ENCODE results near the gene STPG2.

STPG2 gene

GRCh38 chr4:98094118-98094517 lies 49.2 kb downstream of the STPG2 start:
- no peak for DNase-seq (ENCODE audit: low read depth in 2 of 2, low spot score in 1 of 2)

GRCh38 chr4:98093662-98094061 lies 49.6 kb downstream of the STPG2 start:
- no peak for DNase-seq (ENCODE audit: low read depth in 2 of 2, low spot score in 1 of 2)

DNA sequence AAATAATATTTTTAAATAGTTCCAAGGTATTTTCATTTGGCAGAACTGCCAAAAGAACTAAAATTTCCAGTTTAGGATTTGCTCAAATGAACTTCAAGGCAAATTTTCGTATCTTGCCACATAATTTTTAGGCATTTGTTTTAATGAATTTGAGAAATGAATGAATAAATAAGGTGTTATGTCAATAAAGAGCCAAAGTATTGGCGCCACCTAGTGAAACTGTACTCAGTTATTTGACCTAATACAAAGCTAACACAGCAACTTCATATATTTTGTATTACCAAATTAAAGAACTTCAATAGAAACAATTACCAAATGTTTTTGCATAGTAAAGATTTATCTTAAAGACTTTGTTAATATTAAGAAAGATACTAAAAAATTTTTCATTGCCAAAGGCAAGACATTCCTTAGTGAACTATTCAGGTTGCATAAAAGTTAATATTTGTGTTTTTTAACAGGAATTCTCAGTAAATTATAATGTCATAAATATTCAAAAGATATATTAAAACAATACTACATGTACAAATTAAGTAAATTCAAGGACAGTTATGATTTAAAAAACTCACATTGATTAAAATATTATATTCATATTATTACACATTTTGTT lies 50.3 kb downstream of the STPG2 start:
- no peak for DNase-seq (ENCODE audit: low read depth in 2 of 2, low spot score in 1 of 2)

DNA sequence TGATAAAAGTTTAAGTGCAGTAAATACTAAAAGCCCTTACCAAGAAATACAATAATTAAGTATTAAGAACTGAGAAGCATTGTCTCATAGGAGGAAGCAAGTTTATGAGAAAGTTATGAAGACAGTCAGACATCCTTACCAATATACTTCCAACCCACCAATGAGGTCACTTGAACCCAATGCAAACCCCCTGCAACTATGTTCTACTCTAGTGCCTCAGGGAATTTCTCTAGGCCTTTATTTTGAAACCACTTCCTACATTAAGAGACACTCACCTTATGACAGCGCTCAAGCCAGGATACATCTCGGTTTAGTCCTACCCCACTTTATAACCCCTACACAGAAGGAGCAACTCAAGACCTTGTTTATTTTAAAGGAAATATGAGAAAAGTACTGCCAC lies 61.3 kb downstream of the STPG2 start:
- no peak for DNase-seq (ENCODE audit: low read depth in 2 of 2, low spot score in 1 of 2)

GRCh38 chr4:98068495-98068894 lies 74.8 kb downstream of the STPG2 start:
- DNase-seq (ENCODE audit: low read depth in 2 of 2, low spot score in 1 of 2): no peak

GRCh38 chr4:98055800-98056501 lies 87.3 kb downstream of the STPG2 start:
- DNase-seq (ENCODE audit: low read depth in 2 of 2, low spot score in 1 of 2): no peak

- no peak for DNase-seq (ENCODE audit: low read depth in 2 of 2, low spot score in 1 of 2)
Measured at GRCh38 chr4:98046665-98047064, 96.6 kb downstream of the STPG2 start.

DNA sequence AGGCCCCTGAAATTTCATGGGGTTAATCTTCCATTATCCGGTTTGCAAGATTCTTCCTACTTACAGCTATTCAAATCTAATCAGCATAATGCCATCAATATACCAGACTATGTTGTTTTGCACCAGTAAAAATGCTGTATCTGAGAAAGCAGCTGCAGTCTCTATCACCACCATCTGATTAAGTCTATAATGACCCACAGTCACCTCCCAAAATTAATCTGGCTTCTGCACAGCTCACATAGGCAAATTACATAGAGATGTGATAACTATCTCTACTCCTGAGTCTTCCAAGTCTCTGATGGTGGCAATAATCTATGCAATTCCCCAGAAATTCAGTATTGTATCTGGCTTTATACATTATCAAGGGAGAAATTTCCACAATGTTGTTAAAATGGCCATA lies 113.2 kb downstream of the STPG2 start:
- no peak for DNase-seq (ENCODE audit: low read depth in 2 of 2, low spot score in 1 of 2)

GRCh38 chr4:98027827-98028226 lies 115.4 kb downstream of the STPG2 start:
- DNase-seq (ENCODE audit: low read depth in 2 of 2, low spot score in 1 of 2): no peak

- no peak for DNase-seq (ENCODE audit: low read depth in 2 of 2, low spot score in 1 of 2)
Measured at GRCh38 chr4:98026362-98026761, 116.9 kb downstream of the STPG2 start.

DNA sequence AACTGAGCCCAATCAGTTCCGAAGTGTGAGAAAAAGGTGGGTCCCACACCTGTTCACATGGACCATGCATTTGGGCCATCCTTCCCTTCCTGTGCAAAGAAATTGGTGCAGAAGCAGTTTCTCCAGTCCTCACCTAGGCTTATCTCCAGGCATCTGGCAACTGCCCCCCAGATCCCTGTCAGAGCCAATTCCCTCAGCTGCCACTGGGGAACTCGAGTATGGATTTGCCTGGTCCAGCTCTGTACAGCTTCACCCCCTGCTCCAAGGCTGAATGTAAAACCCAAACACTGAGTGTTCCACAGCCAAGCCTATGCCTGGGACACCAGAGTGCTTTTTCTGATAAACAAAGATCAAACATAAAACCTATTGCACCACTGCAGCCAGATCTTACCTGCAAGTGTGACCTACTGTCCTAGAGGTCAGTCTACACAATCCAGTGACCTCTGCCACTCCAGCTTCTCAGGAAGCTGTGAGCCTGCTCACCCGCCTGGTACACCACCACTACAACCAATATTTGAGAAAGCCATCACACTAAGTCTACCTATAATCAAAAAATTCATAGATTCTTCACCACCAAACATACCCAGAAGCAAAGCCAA lies 136.4 kb downstream of the STPG2 start:
- DNase-seq (ENCODE audit: low read depth in 2 of 2, low spot score in 1 of 2): no peak

DNA sequence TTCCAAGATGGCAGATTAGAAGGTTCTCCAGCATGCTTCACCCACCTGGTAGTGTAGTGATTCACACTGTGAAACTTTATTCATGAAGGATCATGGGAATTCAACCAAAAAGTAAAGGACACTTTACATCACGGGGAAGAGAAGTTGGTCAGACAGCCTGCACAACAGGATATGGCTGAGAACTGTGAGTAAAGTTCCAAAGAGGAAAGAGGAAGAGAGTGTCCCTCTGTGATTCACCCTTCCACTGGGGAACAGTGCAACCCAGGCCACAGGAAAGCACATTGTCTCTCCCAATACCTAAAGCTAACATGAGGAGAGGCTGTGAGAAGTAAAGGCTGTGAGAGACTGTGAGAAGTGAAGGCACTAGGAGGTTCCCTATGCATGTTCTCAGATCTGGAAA lies 137.2 kb downstream of the STPG2 start:
- DNase-seq (ENCODE audit: low read depth in 2 of 2, low spot score in 1 of 2): no peak

DNA sequence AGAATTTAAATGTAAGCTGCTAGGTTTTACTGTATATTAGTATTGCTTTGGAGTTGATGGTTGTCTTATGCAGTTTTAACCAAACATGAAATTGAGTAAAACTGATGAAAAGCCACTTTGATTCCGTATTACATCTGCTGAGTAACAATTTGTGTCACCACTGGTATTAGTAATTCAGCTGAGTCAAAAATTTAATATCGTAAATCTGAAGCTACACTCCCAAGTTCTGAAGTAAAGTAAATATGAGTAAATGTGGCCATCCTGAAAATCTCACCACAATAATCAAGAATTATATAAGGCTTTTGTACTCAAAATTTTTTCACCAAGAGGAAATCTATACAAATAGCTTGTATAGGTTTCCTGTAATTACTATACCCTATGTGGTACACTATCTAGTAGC lies 142.3 kb downstream of the STPG2 start:
- no peak for DNase-seq (ENCODE audit: low read depth in 2 of 2, low spot score in 1 of 2)

DNA sequence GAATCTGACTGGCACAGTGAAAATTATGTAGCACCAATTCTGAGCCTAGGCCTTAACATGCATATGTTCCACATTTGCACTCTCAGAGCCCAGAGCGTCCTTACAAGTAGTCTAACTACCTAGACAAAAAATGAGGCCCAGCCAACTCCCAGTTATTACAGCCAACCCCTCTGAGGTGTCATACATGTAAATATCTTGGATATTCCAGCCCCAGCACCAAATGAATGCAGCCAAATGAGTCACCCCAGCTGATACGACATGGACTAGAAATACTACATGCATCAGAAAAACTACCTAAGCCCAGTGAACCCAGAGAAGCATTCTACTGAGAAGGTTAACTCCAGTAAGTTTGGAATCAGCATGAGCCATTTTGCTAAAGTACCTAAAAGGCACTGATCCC lies 145.1 kb downstream of the STPG2 start:
- DNase-seq (ENCODE audit: low read depth in 2 of 2, low spot score in 1 of 2): no peak

DNA sequence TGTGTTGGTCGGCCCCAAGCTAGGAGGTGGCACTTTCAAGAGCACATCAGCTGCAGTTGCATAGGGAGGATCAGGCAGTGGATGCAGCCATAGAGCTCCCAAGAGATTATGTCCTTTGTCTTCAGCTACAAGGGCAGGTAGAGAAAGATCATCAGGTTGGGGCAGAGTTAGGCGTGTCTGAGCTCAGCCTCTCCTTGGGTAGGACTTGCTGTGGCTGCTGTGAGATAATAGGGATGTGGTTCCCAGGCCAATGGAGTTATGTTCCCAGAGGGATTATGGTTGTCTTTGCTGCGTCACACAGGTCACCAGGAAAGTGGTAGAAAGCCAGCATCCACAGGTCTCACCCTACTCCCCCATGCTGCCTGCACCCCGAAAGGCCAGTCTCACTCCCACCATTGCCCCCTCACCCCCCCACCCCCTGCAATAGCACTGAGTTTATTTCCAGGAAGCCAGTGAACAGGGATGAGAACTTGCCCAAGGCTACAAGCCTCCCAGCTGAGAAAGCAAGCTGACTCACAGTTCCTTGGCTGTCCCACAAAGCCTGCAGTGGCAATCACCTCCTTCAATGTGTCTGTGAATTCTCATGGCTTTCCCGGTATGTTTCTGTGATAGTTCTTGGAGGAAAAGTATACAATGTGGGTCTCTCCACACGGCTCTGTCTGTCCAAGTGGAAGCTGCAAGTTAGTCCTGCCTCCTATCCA lies 148.4 kb downstream of the STPG2 start:
- DNase-seq (ENCODE audit: low read depth in 2 of 2, low spot score in 1 of 2): no peak

DNA sequence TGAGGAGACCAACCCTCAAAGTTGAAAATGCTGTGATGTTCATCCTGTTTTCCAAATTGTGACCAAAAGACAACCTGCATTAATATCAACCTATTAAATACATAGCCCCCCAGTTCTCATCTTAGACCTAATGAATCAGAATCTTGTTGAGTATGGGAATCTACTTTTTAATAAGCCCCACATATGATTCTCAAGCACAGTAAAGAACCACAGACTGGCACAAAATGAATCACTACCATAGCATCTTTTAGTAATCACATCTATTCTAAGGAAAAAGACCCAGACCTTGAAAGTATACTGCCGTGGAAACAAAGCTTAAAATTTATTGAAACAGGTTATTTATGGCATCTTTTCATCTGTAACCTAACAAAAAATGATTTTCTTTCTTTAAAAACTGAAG lies 152.9 kb downstream of the STPG2 start:
- no peak for DNase-seq (ENCODE audit: low read depth in 2 of 2, low spot score in 1 of 2)

DNA sequence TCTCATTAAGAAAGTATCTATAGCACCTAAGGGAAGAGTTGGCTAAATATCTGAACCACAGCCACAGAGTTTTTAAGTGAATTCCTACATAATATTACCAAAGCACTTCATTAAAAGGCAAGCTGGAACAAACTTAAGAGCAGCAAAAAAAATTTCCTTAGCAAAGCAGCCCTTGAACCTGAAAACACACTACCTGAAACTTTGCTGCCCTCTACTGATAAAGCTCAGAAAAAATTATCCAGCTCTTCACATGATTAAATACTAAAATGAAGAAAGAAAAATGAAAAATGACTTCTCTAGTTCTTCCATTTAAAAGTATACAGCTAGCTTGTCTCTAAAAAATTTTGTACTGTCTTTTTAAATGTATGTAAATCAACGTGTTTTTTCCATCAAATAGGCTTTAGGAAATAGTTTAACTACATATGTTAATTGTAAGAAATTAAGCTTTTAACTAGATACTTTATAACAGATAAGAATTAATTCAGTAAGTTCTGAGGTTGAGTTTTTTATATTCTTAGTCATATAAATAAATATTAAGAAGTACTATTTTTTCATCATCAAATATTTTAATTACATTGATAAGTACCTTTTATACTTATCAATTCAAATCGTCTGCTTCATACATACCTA lies 156.1 kb downstream of the STPG2 start:
- no peak for DNase-seq (ENCODE audit: low read depth in 2 of 2, low spot score in 1 of 2)

GRCh38 chr4:97984545-97985131 lies 158.6 kb downstream of the STPG2 start:
- no peak for DNase-seq (ENCODE audit: low read depth in 2 of 2, low spot score in 1 of 2)

GRCh38 chr4:97978791-97979488 lies 164.3 kb downstream of the STPG2 start:
- DNase-seq (ENCODE audit: low read depth in 2 of 2, low spot score in 1 of 2): no peak

DNA sequence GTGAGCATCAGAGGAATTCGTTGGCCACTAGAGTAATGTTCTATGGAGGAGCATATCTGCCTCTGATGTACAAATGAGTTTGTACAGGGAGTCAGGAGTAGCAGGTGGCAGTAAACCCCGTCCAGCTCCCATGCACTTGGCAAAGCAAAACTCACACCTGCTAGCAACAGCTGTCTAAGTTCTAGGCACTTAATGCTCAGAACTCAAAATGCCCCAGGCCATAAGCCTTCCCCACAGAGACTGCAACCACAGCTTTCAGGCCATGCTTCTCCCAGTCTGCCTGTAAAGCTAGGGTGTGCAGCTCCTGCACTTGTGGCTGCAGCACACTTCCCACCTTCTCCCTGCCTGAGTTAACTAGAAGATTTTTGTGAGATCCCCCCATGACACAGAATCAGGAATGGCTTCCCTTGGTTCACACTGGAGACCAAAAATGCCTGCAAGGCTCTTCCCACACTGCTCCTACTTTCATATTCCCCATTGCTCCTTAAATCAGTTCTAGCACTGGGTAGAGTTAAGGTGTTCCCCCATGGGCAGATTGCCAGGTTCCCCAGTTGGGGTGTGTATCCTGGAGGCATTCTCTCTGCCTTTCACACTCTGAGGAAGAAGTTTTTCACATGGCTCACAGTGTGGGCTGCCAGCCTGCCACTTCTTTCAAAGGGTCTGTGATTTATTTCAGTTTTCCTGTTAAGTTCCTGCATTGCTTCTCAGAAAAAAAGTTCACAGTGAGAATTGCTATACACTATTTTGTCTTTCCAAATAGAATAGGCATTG lies 189.9 kb downstream of the STPG2 start:
- no peak for DNase-seq (ENCODE audit: low read depth in 2 of 2, low spot score in 1 of 2)
